ENCODE results near the gene ACSL5.
"Not testable (repeated sequence)": the region's sequence is repeated elsewhere in the genome, so short reads cannot be mapped to it uniquely, and the experiment has no call there.

Gene ACSL5

DNA sequence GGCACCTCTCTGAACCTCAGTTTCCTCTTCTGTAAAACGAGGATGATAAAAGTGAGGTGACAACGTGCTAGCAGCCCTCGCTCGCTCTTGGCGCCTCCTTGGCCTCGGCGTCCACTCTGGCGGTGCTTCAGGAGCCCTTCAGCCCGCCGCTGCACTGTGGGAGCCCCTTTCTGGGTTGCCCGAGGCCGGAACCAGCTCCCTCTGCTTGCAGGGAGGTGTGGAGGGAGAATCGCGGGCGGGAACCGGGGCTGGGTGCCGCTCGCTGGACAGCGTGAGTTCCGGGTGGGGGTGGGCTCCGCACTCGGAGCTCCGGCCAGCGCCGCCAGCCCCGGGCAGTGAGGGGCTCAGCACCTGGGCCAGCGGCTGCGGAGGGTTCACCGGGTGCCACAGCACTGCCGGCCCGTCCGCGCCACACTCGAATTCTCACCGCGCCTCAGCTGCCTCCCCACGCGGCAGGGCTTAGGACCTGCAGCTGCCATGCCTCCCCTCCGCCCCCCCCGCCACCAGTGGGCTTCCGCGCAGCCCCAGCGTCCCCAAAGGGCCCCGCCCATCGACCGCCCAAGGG lies 24.3 kb upstream of the ACSL5 start:
- no peak for DNase-seq (ENCODE audit: low read depth, low spot score)

DNA sequence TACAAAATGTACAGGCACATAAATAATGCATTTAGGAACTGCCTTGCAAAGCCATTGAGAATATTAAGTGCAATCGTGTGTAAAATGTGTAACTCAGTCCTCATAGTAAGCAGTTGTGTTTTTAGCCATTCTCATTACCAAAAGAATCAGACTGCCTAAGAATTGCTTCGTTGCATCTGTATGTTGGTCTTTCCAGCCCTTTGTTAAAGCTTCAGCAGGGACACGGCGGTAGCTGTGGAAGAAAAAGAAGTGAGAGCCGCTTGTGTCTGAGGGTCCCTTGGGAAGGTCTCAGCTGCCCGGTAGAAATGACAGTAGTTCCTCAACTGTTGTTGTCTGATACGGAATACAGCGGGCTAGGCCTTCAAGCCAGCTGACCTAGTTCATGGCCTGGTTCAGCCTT lies 22.8 kb upstream of the ACSL5 start:
- no peak for DNase-seq (ENCODE audit: low read depth, low spot score)

DNA sequence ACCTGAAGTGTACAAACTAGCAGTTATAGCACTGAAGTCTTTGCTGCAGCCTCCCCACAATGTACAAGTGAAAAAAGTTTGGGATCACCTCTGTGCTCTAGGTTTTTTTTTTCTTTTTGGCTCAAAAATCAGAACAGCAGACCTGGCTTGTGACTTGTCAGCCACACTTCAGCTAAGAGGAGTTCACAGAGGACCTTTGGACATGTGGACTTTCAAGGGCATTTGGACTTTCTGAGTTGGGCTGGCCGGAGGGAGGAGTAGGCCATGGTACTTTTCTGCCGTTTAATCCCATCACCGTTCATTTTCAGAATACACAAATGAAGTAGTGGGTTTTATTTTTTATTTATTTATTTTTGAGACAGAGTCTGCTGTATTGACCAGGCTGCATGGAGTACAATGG lies 21.9 kb upstream of the ACSL5 start:
- DNase-seq (ENCODE audit: low read depth, low spot score) = no peak

DNA sequence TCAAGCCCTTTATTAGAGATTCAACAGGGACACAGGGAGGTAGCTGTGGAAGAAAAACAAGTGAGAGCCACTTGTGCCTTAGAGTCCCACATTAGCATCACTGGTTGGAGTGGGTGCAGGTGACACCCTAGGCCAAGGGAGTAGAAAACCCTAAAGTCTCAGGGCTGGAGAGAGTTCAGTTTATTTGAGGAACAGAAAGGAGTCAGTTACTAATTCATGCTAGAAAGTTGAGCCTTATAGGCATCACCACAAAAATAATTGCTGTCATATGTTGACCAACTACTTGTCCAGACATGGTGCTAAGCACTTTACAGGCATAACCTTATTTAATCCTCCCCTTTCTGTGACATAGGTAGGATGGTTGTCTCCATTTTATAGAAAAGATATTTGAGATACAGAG lies 20.9 kb upstream of the ACSL5 start:
- DNase-seq (ENCODE audit: low read depth, low spot score) = no peak

DNA sequence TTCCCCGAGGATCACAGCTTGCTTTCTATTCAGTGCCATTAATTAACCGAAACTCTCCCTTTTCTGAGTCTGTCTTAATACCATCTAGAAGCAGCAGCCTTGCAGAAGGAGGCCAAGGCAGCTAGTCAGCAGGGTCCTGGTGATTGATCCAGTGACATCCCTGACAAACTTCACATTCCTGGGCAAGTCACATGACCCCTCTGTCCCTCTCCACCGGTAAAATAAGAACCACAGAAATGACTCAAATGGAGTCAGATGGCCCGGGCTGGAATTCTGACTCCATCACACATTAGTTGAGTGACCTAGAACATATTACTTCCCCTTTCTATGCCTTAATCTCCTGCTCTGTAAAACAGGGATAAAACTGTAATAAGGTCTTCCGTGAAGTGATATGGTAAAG lies 17.2 kb upstream of the ACSL5 start:
- no peak for DNase-seq (ENCODE audit: low read depth, low spot score)

DNA sequence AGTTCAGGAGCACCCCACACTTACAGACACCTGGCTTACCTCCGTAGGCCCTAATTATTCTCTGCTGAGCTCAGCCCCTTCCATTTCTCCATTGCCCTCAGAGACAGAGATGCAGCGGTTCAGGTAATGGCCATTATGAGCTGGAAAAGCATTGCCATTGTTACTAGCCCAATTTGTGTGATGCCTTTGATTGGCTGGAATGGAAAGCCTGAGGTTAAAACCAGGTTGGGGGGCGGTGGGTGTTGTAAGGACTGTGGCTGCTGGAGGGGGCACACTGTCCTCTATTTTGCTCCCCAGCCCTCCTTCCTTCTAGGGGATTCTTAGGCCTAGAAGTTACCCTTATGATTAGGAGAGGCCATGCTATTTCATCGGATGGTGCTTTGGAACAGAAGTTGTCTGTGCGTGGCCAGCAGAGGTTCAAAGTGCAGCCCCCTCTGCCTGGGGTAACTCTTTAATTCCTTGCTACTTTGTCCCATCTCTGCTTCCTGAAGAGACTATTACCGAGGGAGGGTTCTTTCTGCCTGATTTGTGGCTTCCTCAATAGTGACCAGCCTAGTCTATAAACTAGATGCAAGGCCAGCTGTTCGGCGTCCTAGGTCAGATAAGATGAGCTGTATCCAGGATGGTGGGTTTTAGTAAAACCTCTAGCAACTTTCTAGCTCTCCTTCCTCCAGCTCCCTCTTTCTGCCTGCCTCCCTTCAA lies 14.2 kb upstream of the ACSL5 start:
- no peak for DNase-seq (ENCODE audit: low read depth, low spot score)

DNA sequence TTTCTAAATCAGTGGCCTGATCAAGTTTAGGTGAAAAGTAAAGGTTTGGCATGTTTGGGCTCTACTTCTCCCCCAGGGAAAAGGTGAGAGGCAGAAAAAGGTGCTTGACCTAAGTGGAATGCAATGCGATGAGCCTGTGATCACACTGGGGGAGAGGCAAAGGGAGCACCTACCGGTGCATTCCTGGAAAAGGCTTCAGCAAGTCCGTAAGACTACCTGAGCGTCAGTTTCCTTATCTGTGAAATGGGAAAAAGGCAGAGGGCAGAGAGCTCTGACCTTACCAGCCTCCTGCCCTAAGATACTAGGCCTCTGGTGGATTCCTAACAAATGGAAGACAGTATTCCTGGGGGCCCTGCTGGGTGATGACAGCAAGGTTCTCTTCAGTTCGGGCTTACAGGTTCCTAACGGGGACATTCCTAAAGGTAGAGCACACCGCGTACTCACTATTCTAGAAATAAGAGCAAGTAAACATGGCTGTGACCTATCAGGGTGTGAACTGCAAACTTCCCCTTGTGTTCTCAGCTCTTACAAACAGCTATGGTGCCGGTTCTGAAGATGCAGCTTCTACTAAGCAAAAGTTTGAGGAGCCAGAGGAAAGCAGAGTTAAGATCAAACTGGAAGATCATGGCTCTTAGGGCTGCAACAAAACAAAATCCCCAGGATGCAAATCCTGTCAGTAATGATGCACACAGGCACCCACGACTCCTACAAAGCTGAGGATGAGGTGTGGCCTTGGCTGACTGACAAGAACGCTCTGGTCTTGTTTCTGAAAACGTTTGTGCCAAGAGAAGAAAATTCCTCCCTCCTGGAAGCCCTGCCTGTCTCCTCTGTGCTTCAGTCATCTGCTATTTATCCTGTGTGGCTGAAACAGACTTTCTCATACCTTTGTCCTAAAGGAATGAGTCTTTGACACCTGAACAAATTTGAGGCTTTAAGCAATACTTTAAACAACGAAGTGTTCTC lies 13.3 kb upstream of the ACSL5 start:
- DNase-seq (ENCODE audit: low read depth, low spot score) = no peak

DNA sequence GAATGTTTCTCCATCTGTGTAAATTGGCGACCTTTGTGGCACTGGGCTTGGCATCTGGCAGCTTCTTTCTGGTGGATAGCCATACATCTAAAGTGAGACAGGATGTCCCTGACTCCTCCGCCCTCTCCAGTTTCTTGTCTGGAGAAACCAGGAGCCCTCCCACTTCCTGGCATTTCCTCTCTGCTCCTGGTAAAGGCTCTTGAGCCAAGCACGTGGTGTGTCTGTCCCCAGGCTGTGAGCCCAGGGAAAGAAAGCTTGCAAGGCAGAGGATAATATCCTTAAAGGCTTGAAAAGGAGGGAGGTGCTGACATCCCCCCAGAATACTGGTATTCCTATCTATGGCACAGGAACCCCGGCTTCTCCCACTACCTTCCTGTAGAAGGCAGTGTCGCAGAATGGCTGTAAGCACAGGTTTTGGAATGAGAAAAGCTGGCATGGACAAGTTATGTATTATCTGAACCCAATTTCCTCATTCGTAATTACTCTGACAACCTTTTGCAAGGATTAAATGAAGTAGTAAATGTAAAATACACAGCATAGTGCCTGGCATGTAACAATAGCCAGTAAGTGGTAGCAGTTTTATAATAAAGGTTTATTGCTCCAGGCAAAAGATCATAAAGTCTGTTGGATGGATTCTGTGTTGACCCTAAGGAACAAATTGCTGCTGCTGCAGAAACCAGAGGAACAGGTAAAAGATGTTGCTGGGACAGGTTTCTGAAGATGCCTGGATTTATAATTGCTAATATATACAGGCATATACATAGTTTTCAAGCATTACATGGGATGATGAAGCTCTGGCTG lies 11.8 kb upstream of the ACSL5 start:
- no peak for DNase-seq (ENCODE audit: low read depth, low spot score)

DNA sequence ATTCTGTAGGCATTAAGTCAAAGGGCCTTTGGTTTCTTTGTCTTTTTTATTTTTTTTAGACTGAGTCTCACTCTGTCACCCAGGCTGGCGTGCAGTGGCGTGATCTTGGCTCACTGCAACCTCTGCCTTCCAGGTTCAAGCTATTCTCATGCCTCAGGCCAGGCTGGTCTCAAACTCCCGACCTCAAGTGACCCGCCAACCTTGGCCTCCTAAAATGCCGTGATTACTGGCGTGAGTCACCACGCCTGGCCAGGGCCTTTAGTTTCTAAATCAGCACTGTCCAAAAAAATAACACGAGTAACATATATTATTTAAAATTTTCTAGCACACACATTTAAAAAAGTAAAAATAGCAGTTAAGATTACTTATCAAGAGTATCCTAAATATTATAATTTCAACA lies 11.1 kb upstream of the ACSL5 start:
- no peak for DNase-seq (ENCODE audit: low read depth, low spot score)

DNA sequence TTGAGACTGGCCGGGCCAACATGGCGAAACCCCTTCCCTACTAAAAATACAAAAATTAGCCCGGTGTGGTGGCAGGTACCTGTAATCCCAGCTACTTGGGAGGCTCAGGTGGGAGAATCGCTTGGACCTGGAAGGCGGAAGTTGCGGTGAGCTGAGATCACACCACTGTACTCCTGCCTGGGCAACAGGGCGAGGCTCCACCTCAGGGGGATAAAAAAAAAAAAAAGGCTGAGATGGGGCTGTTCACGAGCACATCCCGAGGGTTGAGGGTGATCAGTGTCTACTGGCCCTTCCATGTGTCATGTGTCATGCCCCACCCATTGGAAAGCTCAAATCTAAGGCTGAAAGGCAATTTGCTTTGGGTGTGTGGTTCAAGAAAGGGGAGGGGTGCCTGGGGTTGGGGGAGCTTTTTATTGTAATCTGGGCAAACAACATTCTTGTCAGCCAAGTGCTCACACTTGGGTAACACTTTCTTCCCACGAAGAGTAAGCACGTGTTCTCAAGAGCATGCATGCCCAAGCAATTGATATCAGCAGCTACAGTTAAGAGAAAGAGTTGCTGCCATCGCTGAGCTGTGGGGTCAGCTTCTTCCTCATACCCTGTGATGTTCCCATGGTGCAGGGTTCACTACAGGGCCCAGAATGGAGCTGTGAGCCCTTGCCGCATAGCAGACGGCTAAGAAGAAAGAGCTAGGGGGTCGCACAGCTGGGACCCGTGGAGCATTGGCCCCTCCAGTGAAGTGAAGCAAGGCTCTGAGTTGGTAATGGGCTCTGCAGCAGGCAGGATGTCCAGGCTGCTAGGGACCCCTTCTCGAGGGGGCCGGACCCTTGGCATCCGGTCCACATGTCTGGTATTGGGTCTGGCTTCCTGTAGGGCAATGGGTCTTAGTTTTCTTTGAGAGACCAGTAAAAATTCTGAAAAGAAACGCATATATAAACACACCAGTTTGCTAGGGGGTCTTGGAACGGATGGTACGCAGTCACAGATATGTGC lies 9.9 kb upstream of the ACSL5 start:
- no peak for DNase-seq (ENCODE audit: low read depth, low spot score)

DNA sequence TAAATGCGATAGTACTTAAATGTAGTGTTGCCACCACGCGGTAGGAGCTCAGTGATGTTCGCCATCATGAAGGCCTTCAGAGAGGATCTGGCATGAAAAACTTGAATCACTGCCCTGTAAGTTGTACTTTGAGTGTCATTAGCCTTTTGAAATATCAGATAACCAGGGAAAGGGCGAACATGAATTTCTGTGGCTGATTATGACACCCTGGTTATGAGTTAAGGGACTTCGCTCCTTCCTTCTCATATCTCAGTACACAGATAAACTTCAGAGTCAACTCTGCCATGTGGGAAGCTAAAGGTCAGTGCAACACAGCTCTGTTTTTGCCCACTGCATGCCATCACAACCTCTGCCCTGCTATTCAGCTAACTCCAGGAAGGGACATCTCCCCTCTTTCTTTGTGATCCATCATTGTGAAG lies 8.9 kb upstream of the ACSL5 start:
- DNase-seq (ENCODE audit: low read depth, low spot score) = no peak

DNA sequence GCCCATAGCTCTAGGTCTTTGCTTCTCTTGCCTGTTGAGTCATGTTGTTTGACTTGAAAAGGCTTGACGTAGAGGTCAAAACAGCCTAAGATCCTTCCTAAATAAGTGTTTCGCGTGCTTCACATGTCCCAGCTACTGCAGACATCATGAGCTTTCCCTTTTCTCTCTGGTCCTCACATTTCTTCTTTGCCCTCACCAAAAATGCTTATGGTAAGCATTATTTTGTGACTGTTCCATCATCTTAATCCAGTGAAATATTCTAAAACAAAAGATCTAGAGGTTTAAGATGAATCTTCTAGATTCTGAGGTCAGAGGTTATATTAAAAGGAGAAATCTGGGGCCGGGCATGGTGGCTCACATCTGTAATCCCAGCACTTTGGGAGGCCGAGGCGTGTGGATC lies 8.5 kb upstream of the ACSL5 start:
- no peak for DNase-seq (ENCODE audit: low read depth, low spot score)

DNA sequence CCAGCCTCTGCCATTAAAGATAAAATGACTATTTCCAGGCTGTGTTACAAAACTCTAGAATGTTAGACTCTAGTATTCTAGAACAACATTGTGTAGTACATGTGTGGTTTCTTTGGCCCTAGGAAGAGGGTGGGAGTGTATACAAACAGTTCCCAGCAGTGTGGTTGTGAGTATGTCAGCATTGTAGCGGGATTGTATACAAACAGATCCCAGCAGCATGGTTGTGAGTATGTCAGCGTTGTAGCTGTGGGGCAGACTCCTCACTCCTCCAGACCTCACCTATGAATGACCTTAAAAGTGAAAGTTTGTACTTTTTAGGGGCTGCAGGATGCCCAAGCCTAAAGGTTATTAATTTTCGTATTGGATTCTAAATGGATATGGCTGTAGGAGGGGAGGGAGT lies 6.9 kb upstream of the ACSL5 start:
- DNase-seq (ENCODE audit: low read depth, low spot score) = no peak

DNA sequence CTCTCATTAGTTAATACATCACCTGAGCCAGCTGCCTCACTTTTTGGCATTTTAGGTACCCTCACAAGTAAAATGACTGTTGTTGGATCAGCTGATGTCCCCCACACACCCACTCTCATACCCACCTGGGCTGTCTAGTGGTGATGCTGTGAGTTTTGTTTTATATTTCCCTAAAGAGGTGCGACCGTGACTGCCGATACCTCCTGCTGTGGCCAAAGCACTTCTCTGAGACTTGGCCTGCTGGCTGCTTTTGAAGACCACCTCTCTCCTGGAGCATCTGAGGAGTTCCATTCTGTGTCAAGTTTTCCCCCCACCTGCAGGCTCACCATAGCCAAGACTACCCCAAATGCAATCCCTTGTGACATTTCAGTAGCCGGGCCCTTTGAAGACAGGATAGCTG lies 6.4 kb upstream of the ACSL5 start:
- DNase-seq (ENCODE audit: low read depth, low spot score) = no peak

DNA sequence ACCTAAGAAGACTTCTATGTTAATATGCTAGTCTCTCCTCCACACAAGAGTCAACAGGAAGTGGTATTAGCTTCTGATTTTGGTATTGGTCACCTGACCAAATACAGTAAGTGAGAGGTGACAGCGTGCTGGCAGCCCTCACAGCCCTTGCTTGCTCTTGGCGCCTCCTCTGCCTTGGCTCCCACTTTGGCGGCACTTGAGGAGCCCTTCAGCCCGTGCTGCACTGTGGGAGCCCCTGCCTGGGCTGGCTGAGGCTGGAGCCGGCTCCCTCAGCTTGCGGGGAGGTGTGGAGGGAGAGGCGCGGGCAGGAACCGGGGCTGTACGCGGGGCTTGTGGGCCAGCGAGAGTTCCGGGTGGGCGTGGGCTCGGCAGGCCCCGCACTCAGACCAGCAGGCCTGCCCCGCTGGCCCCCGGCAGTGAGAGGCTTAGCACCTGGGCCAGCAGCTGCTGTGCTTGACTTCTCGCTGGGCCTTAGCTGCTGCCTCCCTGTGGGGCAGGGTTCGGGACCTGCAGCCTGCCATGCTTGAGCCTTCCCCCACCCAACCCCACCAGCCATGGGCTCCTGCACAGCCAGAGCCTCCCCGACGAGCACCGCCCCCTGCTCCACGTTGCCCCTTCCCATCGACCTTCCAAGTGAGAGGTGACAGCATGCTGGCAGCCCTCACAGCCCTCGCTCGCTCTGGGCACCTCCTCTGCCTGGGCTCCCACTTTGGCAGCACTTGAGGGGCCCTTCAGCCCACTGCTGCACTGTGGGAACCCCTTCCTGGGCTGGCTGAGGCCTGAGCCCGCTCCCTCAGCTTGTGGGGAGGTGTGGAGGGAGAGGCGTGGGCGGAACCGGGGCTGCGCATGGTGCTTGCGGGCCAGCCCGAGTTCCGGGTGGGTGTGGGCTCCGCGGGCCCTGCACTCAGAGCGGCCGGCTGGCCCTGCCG lies 4.2 kb upstream of the ACSL5 start:
- DNase-seq (ENCODE audit: low read depth, low spot score) = no peak

DNA sequence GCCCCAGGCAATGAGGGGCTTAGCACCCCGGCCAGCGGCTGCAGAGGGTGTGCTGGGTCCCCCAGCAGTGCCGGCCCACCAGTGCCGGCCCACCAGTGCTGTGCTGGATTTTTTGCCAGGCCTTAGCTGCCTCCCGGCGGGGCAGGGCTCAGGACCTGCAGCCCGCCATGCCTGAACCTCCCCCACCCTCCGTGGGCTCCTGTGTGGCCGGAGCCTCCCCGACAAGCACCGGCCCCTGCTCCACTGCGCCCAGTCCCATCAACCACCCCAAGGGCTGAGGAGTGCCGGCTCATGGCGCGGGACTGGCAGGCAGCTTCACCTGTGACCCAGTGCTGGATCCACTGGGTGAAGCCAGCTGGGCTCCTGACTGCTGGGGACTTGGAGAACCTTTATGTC lies 3.5 kb upstream of the ACSL5 start:
- DNase-seq (ENCODE audit: low read depth, low spot score) = no peak

DNA sequence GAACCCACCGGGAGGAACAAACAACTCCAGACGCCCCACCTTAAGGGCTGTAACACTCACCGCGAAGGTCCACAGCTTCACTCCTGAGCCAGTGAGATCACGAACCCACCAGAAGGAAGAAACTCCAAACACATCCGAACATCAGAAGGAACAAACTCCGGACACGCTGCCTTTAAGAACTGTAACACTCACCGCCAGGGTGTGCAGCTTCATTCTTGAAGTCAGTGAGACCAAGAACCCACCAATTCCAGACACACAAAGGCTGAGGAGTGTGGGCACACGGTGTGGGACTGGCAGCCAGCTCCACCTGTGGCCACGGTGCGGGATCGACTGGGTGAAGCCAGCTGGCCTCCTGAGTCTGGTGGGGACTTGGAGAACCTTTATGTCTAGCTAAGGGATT lies 2.6 kb upstream of the ACSL5 start:
- DNase-seq (ENCODE audit: low read depth, low spot score) = not testable (repeated sequence)

DNA sequence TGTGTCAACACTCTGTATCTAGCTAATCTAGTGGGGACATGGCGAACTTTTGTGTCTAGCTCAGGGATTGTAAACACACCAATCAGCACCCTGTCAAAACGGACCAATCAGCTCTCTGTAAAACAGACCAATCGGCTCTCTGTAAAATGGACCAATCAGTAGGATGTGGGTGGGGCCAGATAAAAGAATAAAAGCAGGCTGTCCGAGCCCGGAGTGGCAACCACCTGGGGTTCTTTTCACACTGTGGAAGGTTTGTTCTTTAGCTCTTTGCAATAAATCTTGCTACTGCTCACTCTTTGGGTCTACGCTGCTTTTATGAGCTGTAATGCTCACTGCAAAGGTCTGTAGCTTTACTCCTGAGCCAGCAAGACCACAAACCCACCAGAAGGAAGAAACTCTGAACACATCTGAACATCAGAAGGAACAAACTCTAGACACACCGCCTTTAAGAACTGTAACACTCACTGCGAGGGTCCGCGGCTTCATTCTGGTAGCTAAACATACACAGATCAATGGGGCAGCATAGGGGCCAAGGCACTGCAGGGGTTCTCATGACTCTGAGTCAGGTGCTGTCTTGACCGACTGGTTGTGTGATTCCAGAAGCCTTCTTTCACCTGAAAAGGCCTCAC lies 1.6 kb upstream of the ACSL5 start:
- DNase-seq (ENCODE audit: low read depth, low spot score) = not testable (repeated sequence)

All from activated naive CD8-positive, alpha-beta T cell treated with anti-CD3 and anti-CD28 coated beads, Interleukin-2, amount 50 U/mL, for 16 hours (primary cell).